ENCODE measurements around the gene CDS2.

DNA sequence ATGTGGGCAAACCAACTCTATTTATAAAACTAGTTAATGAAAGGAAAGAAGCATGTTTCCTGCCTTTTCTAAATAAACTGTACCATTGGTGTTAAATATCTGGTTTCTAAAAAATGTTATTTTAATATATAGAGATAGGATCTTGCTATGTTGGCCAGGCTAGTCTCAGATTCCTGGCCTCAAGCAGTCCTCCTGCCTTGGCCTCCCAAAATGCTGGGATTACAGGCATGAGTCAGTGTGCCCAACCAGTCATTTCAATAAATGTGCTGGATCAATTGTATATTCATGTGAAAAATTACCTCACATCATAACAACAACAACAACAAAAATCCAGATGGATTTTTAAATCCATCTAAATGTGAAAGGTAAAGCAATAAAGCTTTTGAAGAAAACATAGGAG is 80.3 kb downstream of the CDS2 start:
- TF ChIP-seq EZH2 (IDR thresholded peaks at IDR 0.05; ENCODE audit: borderline replicate concordance, control insufficient read depth, low read depth, low read length) (no peak), BMI1 (IDR thresholded peaks at IDR 0.05; ENCODE audit: borderline replicate concordance) (no peak), CTCF (IDR thresholded peaks at IDR 0.05 in 2 of 3, conservative IDR thresholded peaks at IDR 0.05 in 1 of 3; ENCODE audit: control insufficient read depth in 2 of 3, extremely low read depth in 1 of 3, insufficient read depth in 1 of 3, low read depth in 3 of 3, low read length in 3 of 3) (no peak)
- TF ChIP-seq, protein P1, sequence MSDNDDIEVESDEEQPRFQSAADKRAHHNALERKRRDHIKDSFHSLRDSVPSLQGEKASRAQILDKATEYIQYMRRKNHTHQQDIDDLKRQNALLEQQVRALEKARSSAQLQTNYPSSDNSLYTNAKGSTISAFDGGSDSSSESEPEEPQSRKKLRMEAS (IDR thresholded peaks at IDR 0.05; ENCODE audit: low read depth, low read length) = no peak
- TF ChIP-seq, protein P2, sequence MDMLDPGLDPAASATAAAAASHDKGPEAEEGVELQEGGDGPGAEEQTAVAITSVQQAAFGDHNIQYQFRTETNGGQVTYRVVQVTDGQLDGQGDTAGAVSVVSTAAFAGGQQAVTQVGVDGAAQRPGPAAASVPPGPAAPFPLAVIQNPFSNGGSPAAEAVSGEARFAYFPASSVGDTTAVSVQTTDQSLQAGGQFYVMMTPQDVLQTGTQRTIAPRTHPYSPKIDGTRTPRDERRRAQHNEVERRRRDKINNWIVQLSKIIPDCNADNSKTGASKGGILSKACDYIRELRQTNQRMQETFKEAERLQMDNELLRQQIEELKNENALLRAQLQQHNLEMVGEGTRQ (IDR thresholded peaks at IDR 0.05; ENCODE audit: borderline replicate concordance, low read depth, low read length) = no peak

Data from GM12878 (cell line).